ENCODE measurements around the gene ABCA2.

DNA sequence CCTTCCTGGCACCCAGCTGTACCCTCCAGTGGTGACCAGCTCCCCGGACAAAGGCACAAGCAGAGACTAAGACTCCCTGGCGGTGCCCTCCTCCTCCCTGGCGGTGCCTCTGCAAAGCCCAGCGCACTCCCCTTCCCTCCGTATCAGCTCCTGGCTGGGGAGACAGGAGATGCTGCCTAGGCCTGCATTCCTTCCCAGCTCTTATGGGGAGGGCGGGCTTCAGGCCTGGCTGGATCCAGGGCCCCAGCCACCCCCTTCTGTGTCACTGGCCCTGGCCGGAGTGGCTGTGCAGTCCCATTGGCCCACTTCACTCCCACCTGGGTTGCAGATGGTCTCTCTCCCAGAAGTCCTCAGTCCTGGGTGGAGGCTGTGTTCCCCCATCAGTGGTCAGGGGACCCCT lies 69.6 kb downstream of the ABCA2 start:
- TF ChIP-seq, protein P1, sequence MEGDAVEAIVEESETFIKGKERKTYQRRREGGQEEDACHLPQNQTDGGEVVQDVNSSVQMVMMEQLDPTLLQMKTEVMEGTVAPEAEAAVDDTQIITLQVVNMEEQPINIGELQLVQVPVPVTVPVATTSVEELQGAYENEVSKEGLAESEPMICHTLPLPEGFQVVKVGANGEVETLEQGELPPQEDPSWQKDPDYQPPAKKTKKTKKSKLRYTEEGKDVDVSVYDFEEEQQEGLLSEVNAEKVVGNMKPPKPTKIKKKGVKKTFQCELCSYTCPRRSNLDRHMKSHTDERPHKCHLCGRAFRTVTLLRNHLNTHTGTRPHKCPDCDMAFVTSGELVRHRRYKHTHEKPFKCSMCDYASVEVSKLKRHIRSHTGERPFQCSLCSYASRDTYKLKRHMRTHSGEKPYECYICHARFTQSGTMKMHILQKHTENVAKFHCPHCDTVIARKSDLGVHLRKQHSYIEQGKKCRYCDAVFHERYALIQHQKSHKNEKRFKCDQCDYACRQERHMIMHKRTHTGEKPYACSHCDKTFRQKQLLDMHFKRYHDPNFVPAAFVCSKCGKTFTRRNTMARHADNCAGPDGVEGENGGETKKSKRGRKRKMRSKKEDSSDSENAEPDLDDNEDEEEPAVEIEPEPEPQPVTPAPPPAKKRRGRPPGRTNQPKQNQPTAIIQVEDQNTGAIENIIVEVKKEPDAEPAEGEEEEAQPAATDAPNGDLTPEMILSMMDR (IDR thresholded peaks at IDR 0.05), result no peak
- no peak for TF ChIP-seq POLR2A (IDR thresholded peaks at IDR 0.05)
